ENCODE results near the gene OSTN. TPM values are rescaled to one million over a fixed set of nuclear protein-coding genes. Genes with fewer than 3 reads are reported as not detected.

Gene OSTN
- total RNA-seq, 1 experiment from 2014 or later: not detected

DNA sequence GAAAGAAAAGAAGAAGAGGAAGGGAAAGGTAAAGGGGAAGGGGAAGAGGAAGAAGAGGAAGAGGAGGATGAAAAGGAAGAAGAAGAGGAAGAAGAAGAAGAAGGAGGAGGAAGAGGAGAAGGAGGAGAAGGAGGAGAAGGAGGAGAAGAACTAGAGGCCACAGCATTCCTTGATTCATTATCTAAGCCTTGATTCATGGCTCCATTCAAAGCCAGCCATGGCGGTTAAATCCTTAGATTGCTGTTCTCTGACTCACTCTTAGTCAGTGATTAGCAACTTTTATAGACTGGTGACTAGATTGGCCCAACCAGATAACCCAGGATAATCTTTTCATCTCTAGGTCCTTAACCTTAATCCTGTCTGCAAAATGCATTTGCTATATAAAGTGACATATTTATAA is 47.6 kb downstream of the OSTN start:
- ChIA-PET POLR2A (no interaction called here), RAD21 (ENCODE audit: low non-redundant PET in 1 of 2, low total read pairs in 2 of 2, uncharacterized antibody in 2 of 2, unreplicated experiment in 2 of 2) (no interaction called here), CTCF (no interaction called here)
- H3K79me2 ChIP-seq (ENCODE audit: insufficient read depth, low read length): no peaks in the 10 kb centered on the region
- H3K36me3 ChIP-seq (ENCODE audit: control insufficient read depth in 1 of 2, insufficient read depth in 2 of 2, low read length in 2 of 2): no peaks in the 10 kb centered on the region
- 0 out of 4 replicates have a peak overlapping the region, but pooled peaks of 1 of the 2 experiments have one; percentile 19 for H3K4me3 ChIP-seq (replicated peaks in 1 of 2; ENCODE audit: low read depth in 1 of 2, low read length in 2 of 2)
- H3K9me3 ChIP-seq (ENCODE audit: control insufficient read depth in 1 of 2, insufficient read depth in 1 of 2, low read depth in 1 of 2, low read length in 2 of 2): no peaks in the 10 kb centered on the region
- no peaks in the 10 kb centered on the region for H4K20me1 ChIP-seq (ENCODE audit: insufficient read depth)
- intact Hi-C loops (cut with micrococcal nuclease): loop anchor here (5.0 to 10.0 kb wide), 2 partner anchors 86 to 1198 kb away; partner anchors contain the start of gene UTS2B
- BruUV-seq (replicated peaks): no TSS peak
- peaks cover 7 to 20% of the 10 kb centered on the region in 2 experiments for H3K4me1 ChIP-seq (ENCODE audit: control insufficient read depth in 1 of 2, insufficient read depth in 2 of 2, low read length in 2 of 2)
- no peak overlapping the region for H3K9ac ChIP-seq (ENCODE audit: low read length)
- ATAC-seq (peak; percentile 94), DNase-seq (ENCODE audit: low read depth, low spot score) (peak; percentile 83)
- H3K27ac ChIP-seq (ENCODE audit: low read depth, low read length): no peak overlapping the region
- peak overlapping the region; percentile 52 for H3K4me2 ChIP-seq (ENCODE audit: low read length)
- no peaks in the 10 kb centered on the region for H3K9me2 ChIP-seq (ENCODE audit: insufficient read depth)
- H2AFZ ChIP-seq (ENCODE audit: low read depth, low read length, poor library complexity, severe bottlenecking): peak overlapping the region; percentile 30
- H3K27me3 ChIP-seq (ENCODE audit: insufficient read depth, low read length): no peaks in the 10 kb centered on the region
- TF ChIP-seq MAX (IDR thresholded peaks at IDR 0.05): peak; percentile 31; the same call in 1 of the 2 replicates
- TF ChIP-seq POLR2A (IDR thresholded peaks at IDR 0.05; ENCODE audit: borderline replicate concordance, extremely low read depth, insufficient read depth, insufficient read length): no peak
- TF ChIP-seq ZNF274 (IDR thresholded peaks at IDR 0.05; ENCODE audit: low read depth, low read length): no peak
- TF ChIP-seq JUND (IDR thresholded peaks at IDR 0.05): peak; percentile 95
- TF ChIP-seq POLR2AphosphoS5 (IDR thresholded peaks at IDR 0.05; ENCODE audit: low read depth, low read length): peak; percentile 56; the same call in 1 of the 2 replicates
- TF ChIP-seq FOSL1 (IDR thresholded peaks at IDR 0.05; ENCODE audit: low read depth): peak; percentile 99
- TF ChIP-seq SP1 (IDR thresholded peaks at IDR 0.05; ENCODE audit: low read depth): peak; percentile 81
- TF ChIP-seq EZH2 (IDR thresholded peaks at IDR 0.05): no peak
- TF ChIP-seq SIN3A (IDR thresholded peaks at IDR 0.05; ENCODE audit: low read depth): peak; percentile 81
- peak; percentile 9; the same call in 1 of the 2 replicates for TF ChIP-seq RAD21 (IDR thresholded peaks at IDR 0.05; ENCODE audit: low read depth)
- peak; percentile 77 for TF ChIP-seq YY1 (IDR thresholded peaks at IDR 0.05; ENCODE audit: extremely low read depth, insufficient replicate concordance, low read depth, low read length)
- peak; percentile 85 for TF ChIP-seq SRF (IDR thresholded peaks at IDR 0.05; ENCODE audit: low read depth)
- TF ChIP-seq, protein P1, sequence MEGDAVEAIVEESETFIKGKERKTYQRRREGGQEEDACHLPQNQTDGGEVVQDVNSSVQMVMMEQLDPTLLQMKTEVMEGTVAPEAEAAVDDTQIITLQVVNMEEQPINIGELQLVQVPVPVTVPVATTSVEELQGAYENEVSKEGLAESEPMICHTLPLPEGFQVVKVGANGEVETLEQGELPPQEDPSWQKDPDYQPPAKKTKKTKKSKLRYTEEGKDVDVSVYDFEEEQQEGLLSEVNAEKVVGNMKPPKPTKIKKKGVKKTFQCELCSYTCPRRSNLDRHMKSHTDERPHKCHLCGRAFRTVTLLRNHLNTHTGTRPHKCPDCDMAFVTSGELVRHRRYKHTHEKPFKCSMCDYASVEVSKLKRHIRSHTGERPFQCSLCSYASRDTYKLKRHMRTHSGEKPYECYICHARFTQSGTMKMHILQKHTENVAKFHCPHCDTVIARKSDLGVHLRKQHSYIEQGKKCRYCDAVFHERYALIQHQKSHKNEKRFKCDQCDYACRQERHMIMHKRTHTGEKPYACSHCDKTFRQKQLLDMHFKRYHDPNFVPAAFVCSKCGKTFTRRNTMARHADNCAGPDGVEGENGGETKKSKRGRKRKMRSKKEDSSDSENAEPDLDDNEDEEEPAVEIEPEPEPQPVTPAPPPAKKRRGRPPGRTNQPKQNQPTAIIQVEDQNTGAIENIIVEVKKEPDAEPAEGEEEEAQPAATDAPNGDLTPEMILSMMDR (IDR thresholded peaks at IDR 0.05 in 2 of 3, conservative IDR thresholded peaks at IDR 0.05 in 1 of 3; ENCODE audit: borderline replicate concordance in 1 of 3, insufficient read depth in 1 of 3, low read depth in 2 of 3, low read length in 2 of 3): no peak
- peak; percentile 97 for TF ChIP-seq CBX3 (IDR thresholded peaks at IDR 0.05; ENCODE audit: low read depth)
- TF ChIP-seq ATF3 (IDR thresholded peaks at IDR 0.05): no peak
- peak; percentile 78 for TF ChIP-seq CEBPB (IDR thresholded peaks at IDR 0.05; ENCODE audit: low read depth)
- no peak for TF ChIP-seq EGR1 (IDR thresholded peaks at IDR 0.05; ENCODE audit: low read depth)
- TF ChIP-seq EZH2phosphoT487 (IDR thresholded peaks at IDR 0.05; ENCODE audit: borderline replicate concordance): no peak
- TF ChIP-seq ZFX (IDR thresholded peaks at IDR 0.05): no peak
- TF ChIP-seq ELF1 (IDR thresholded peaks at IDR 0.05; ENCODE audit: borderline replicate concordance, low read depth): no peak
- peak; percentile 71 for TF ChIP-seq ZBTB33 (IDR thresholded peaks at IDR 0.05; ENCODE audit: extremely low read depth, insufficient replicate concordance, low read length)
- TF ChIP-seq, protein P2, sequence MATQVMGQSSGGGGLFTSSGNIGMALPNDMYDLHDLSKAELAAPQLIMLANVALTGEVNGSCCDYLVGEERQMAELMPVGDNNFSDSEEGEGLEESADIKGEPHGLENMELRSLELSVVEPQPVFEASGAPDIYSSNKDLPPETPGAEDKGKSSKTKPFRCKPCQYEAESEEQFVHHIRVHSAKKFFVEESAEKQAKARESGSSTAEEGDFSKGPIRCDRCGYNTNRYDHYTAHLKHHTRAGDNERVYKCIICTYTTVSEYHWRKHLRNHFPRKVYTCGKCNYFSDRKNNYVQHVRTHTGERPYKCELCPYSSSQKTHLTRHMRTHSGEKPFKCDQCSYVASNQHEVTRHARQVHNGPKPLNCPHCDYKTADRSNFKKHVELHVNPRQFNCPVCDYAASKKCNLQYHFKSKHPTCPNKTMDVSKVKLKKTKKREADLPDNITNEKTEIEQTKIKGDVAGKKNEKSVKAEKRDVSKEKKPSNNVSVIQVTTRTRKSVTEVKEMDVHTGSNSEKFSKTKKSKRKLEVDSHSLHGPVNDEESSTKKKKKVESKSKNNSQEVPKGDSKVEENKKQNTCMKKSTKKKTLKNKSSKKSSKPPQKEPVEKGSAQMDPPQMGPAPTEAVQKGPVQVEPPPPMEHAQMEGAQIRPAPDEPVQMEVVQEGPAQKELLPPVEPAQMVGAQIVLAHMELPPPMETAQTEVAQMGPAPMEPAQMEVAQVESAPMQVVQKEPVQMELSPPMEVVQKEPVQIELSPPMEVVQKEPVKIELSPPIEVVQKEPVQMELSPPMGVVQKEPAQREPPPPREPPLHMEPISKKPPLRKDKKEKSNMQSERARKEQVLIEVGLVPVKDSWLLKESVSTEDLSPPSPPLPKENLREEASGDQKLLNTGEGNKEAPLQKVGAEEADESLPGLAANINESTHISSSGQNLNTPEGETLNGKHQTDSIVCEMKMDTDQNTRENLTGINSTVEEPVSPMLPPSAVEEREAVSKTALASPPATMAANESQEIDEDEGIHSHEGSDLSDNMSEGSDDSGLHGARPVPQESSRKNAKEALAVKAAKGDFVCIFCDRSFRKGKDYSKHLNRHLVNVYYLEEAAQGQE (IDR thresholded peaks at IDR 0.05; ENCODE audit: low read depth): no peak

Measured in HCT116 (cell line).